Measurements from ENCODE around the gene TLL1. TPM values are rescaled to one million over a fixed set of nuclear protein-coding genes. Genes with fewer than 3 reads are reported as not detected.

TLL1 gene
- total RNA-seq, 1 experiment from 2014 or later: 0.41 TPM

- Histone ChIP-seq H3K9me3 (ENCODE audit: control insufficient read depth, insufficient read depth, low read depth, low read length) (no peaks in the 10 kb centered on the region), H3K36me3 (ENCODE audit: control insufficient read depth, insufficient read depth, low read length) (no peaks in the 10 kb centered on the region), H3K4me3 (ENCODE audit: low read depth in 2 of 2, low read length in 2 of 2) (no peak overlapping the region), H3K27me3 (ENCODE audit: control insufficient read depth, insufficient read depth, low read length) (no peaks in the 10 kb centered on the region), H3K4me1 (ENCODE audit: control insufficient read depth, insufficient read depth, low read length) (no peaks in the 10 kb centered on the region), H3K27ac (ENCODE audit: low read length) (no peak overlapping the region)
- intact Hi-C loops (cut with micrococcal nuclease; ENCODE audit: unreplicated experiment): no loop called here
- DNase-seq (ENCODE audit: low read depth, low spot score) (no peak), ATAC-seq (no peak)
- POLR2A ChIA-PET: no interaction called here
- no TSS peak for BruUV-seq (replicated peaks)
- in situ Hi-C loops (cut with HindIII; ENCODE audit: low pct_unique_long_range_greater_than_20kb, low sequenced_read_pairs): no loop called here
- TF ChIP-seq CTCF (IDR thresholded peaks at IDR 0.05): no peak
- TF ChIP-seq REST (IDR thresholded peaks at IDR 0.05; ENCODE audit: insufficient read depth in 1 of 2, low read depth in 2 of 2, low read length in 1 of 2): no peak
- TF ChIP-seq TCF7L2 (IDR thresholded peaks at IDR 0.05; ENCODE audit: low read depth, low read length): no peak
- no peak for TF ChIP-seq POLR2AphosphoS5 (IDR thresholded peaks at IDR 0.05; ENCODE audit: low read depth, low read length)
- TF ChIP-seq SIN3A (IDR thresholded peaks at IDR 0.05; ENCODE audit: borderline replicate concordance, insufficient read depth, low read depth, low read length): no peak
- CTCF ChIA-PET: no interaction called here
Observed at GRCh38 chr4:166144607-166145006, 271.6 kb downstream of the TLL1 start.

- DNase-seq (ENCODE audit: low read depth, low spot score) (no peak), ATAC-seq (no peak)
- BruUV-seq (replicated peaks): no TSS peak
- Histone ChIP-seq H3K4me1 (ENCODE audit: control insufficient read depth, insufficient read depth, low read length) (no peaks in the 10 kb centered on the region), H3K27me3 (ENCODE audit: control insufficient read depth, insufficient read depth, low read length) (no peaks in the 10 kb centered on the region), H3K4me3 (ENCODE audit: low read depth in 2 of 2, low read length in 2 of 2) (no peak overlapping the region), H3K36me3 (ENCODE audit: control insufficient read depth, insufficient read depth, low read length) (no peaks in the 10 kb centered on the region), H3K9me3 (ENCODE audit: control insufficient read depth, insufficient read depth, low read depth, low read length) (no peaks in the 10 kb centered on the region), H3K27ac (ENCODE audit: low read length) (no peak overlapping the region)
- POLR2A ChIA-PET: no interaction called here
- intact Hi-C loops (cut with micrococcal nuclease; ENCODE audit: unreplicated experiment): no loop called here
- CTCF ChIA-PET: no interaction called here
- TF ChIP-seq REST (IDR thresholded peaks at IDR 0.05; ENCODE audit: insufficient read depth in 1 of 2, low read depth in 2 of 2, low read length in 1 of 2): no peak
- TF ChIP-seq SIN3A (IDR thresholded peaks at IDR 0.05; ENCODE audit: borderline replicate concordance, insufficient read depth, low read depth, low read length): no peak
- no peak for TF ChIP-seq CTCF (IDR thresholded peaks at IDR 0.05)
- no peak for TF ChIP-seq POLR2AphosphoS5 (IDR thresholded peaks at IDR 0.05; ENCODE audit: low read depth, low read length)
- TF ChIP-seq TCF7L2 (IDR thresholded peaks at IDR 0.05; ENCODE audit: low read depth, low read length): no peak
- in situ Hi-C loops (cut with HindIII; ENCODE audit: low pct_unique_long_range_greater_than_20kb, low sequenced_read_pairs): no loop called here
Observed at GRCh38 chr4:166146806-166147540, 273.9 kb downstream of the TLL1 start.

Measured in Panc1 (cell line).